Skeletal muscle cell (primary cell): ENCODE data around the gene CAND2.
"Not testable (repeated sequence)": the region's sequence is repeated elsewhere in the genome, so short reads cannot be mapped to it uniquely, and the experiment has no call there.

Experiments
- DNase-seq: peaks from one replicate; pipeline ENCODE4 v3.0.0-alpha.2; 2010; ENCODE audit warnings: low read depth
- H3K4me3 ChIP-seq: 2 replicates; pipeline ENCODE4 v1.5.1; 2011; ENCODE audit warnings: low read depth, mild to moderate bottlenecking, control low read depth, low read length, moderate library complexity

Gene CAND2

DNA sequence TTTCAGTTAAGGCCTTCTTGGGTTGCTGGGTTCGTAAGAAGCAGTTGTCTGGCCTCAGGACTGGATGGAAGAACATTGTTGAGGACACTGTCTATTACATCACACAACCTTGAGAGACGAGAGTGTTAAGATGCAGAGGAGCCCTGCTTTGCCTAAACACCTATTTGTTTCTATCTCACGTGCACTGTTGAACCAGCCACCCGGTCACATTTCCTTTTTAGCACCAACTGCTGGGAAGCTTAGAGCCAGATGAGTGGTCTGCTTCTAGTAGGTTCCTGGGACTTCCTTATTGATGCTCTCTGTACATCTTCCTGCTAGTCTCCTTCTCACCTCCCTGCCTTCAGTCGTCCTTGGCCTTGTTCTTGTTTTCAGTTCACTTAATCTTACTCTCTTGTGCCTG lies 22.3 kb downstream of the CAND2 start:
- DNase-seq, result no peak
- H3K4me3 ChIP-seq, result no peak overlapping the region

DNA sequence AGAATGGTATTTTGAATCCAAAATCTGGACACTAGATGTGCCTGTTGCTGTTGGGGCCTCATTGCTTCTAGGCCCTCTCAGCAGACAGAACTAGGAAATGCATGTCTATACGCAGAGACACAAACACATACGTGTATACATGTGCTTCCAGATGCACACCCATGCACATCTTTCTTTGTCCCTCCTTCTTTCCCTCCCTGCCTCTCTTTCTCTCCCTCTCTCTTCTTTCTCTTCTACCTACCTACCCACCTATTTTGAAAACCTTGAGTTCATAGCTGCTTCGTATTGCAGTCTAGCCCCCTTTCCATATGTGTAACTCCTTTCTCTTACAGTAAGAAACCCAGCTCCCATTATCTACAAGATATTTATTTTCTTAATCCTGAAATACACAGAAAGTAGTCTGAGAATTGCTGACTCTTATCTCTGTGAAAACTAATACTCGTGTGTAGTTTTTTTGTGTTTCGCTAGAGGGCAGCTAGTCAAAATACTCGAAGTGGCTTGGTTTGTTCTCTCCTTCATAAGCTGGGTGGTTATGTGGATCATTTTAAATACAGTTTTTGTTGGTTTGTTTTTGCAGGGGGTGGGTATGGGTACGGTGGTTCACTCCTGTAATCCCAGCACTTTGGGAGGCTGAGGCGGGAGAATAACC lies 26.4 kb downstream of the CAND2 start:
- DNase-seq, result no peak
- H3K4me3 ChIP-seq, result no peak overlapping the region

DNA sequence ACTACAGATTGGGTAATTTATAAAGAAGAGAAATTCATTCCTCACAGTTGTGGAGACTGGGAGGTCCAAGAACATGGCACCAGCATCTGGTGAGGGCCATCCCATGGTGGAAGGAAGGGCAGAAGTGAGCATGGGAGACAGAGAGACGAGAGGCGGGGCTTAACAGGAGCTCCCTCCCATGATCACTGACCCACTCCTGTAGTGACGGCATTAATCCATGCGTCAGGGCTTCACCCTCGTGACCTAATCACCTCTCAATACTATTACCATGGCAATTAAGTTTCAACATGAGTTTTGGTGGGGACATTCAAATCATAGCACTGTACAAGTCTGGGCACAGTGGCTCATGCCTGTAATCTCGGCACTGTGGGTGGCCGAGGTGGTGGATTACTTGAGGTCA lies 27.8 kb downstream of the CAND2 start:
- no peak for DNase-seq
- H3K4me3 ChIP-seq, result no peak overlapping the region

DNA sequence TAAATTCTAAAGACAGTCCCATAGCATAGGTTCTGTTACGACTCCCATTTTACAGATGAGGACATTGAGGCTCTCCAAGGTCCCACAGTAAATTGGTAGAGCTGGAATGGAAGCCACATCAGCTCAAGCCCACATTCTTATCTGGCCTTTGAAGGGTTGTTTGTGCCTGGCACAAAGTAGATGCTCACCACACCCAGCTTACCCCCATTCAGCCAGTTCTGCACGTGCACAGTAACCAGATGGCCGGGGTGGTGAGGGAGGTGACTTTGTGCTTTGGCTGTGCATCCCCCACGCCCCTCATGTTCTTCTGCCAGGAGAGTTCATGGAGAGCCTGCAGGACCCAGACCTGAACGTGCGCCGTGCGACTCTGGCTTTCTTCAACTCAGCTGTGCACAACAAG lies 28.7 kb downstream of the CAND2 start:
- DNase-seq, result no peak
- H3K4me3 ChIP-seq, result no peak overlapping the region

- no peak overlapping the region for H3K4me3 ChIP-seq
- DNase-seq, result no peak
Measured at GRCh38 chr3:12828751-12829150, 32.3 kb downstream of the CAND2 start.

DNA sequence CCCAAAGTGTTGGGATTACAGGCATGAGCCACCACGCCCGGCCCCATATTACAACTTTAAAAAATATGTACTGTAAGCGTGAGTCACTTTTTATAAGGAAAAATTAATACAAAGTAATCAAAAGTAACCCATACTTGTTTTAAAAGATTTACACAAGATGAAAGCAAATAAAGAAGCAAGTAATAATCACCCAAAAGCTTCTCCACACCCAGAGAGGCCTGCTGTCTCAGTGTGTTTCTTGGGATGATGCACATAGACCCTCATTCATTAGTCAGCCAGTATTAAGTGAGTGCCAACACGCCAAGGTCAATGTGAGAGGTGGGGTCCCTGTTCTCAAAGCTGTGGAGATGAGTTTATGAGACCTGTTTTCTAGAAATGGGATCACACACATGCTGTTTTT lies 32.9 kb downstream of the CAND2 start:
- DNase-seq, result no peak
- H3K4me3 ChIP-seq, result no peak overlapping the region

DNA sequence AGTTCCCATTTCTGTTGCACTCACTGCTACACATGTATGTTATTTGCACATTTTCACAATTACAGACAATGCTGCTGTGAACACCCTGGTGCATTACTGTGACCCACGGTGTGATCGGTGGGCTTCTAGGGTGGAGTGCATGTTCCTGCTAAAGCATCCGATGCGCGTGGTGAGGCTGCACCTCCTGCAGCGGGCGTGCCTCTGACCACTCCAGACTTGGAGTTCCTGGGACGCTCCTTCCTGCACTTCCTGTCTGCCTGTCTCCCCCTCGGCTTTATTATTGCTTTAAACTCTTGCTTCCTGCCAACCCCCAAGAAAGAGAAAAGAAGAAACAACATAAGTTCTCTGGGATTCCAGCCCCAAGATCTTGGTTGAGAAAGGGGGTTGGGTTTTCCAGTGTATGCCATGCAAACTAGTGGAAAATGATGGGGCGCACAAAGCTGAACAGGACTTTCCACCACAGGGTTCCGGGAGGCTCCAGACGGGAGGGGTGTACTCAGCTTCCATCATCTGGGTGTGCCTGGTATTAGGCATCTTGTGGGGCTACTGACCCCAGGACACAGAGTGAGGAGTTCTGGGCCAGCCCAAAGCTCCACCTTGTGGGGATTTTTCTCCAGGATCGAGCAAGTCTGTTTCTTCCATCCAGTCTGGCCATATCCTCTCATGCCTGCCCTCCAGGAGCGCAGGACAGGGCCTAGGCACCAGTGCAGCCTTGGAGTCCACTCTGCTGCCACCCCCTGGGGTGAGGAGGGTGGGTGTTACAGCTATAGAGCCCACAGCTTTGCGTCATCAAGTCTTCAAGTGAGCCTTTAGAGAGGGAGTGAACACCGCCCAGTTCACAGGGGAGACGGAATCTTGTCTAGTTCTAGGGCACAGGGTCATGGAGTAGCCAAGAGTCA lies 33.7 kb downstream of the CAND2 start:
- no peak for DNase-seq
- no peak overlapping the region for H3K4me3 ChIP-seq

GRCh38 chr3:12830785-12831156 lies 34.3 kb downstream of the CAND2 start:
- H3K4me3 ChIP-seq, result no peak overlapping the region
- DNase-seq, result no peak

DNA sequence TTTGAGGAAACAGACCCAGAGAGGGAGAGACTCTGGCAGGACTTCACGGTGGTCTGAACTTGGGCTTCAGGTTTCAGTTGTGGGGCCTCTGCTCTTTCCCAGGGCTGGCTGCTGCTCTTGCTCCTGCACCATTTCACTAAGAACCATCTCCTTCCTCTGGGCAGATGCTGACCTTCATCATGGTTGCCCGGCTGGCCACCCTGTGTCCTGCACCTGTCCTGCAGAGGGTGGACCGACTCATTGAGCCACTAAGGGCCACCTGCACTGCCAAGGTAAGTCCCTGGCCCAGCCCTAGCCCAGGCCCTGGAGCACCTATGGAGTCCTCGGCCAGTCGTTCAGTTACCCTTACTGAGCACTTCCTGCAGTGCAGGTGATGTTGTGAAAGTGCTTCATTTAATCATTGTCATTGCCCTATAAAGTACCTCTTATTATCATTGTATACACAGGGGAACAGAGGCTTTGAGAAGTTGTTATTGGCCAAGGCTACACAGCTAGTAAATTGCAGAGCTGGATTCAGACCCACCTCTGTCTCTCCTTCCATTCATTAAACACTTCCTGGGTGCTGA lies 34.9 kb downstream of the CAND2 start:
- no peak for DNase-seq

GRCh38 chr3:12832350-12833221 lies 36.1 kb downstream of the CAND2 start:
- no peak for DNase-seq

More for the DNA sequence above, 34.9 kb downstream of the CAND2 start:
- no peak overlapping the region for H3K4me3 ChIP-seq

GRCh38 chr3:12833222-12834161 lies 37.0 kb downstream of the CAND2 start:
- no peak overlapping the region for H3K4me3 ChIP-seq
- DNase-seq, result peak; percentile 19

More at GRCh38 chr3:12832350-12833221, 36.1 kb downstream of the CAND2 start:
- H3K4me3 ChIP-seq, result no peak overlapping the region

DNA sequence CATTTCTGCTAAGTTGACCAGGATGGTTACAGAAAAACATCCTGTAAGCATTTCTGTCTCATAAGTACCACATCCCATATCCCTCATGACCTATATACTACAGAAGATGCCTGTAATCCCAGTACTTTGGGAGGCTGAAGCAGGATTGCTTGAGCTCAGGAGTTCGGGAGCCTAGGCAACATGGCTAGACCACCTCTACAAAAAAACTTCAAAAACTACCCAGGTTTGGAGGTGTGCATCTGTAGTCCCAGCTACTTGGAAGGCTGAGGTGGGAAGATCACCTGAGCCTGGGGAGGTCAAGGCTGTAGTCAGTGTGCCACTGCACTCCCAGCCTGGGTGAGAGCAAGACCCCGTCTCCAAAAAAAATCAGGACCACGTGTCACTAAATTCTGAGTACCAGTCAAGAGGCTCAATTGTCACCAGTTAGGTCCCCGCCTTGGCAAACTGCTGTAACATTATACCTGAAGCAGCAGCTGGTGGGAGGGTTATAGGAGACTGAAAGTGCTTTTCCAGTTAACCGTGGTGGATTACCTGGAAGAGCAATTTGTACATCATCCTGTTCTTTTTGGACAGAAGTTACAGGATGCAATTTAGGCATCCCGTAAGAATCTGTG lies 38.7 kb downstream of the CAND2 start:
- no peak overlapping the region for H3K4me3 ChIP-seq
- DNase-seq, result no peak

DNA sequence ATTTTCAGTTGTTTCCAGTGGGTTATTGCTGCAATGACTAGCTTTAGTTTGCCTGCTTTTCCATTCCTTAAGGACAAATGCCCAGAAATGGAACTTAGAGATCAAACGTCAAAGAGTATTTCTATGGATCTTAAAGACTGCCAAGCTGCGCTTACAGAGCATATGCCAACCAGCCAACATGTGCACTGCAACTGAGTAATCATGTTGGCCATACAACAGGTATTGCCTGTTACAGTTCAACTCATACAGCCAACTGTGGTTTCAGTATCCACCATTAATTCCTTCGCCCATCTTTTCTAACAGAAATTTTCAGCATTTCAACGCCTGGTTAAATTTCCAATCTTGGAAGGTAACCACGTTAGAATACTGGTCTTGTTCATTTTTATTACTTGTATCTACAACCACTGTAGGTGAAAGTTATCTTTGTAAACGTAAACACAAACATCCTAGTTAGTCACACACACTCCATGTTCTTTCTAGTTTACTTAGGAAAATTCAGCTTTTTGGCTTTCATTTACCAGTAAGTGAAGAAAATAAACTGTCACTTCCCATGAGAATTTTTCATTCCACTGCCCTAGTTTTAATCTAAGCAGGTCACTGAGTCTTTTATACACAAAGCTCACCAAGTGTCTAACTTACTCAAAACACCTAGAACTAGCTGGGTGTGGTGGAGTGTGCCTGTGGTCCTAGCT lies 41.0 kb downstream of the CAND2 start:
- no peak for DNase-seq

GRCh38 chr3:12838179-12838965 lies 41.9 kb downstream of the CAND2 start:
- H3K4me3 ChIP-seq, result no peak overlapping the region
- no peak for DNase-seq

More for the DNA sequence above, 41.0 kb downstream of the CAND2 start:
- no peak overlapping the region for H3K4me3 ChIP-seq

DNA sequence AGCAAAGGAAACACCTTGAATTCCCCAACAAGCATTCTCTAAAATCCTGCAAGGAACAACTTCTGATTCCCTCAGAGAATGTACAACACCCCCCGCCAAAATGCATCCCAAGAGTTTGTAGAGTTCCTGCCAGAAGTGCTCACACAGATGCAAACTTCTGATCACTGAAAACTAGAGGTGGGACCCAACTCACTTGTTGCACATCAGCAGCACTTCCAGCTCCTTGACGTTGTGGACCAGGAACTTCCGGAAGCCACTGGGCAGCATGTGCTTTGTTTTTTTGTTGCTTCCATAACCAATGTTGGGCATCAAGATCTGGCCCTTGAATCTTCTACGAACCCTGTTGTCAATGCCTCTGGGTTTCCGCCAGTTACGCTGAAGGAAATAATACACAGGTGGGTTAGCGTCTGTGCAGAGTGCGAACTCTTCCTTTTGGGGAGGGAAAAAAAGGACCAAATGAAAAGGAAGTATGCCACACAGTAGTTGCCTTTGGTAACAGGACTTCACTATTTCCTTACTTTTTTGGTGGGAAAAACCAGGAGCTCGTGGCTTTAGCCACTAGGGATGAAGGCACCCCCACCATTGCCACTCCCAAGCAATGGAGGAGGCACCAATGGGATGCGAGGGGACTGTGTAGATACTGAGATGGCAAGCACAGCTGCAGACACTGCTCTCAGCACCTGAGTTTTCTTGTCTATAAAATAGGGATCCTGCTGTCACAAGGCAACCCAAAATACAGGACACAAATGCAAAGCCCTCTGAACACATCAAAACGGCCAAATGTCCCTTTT lies 42.9 kb downstream of the CAND2 start:
- no peak for DNase-seq
- peak overlapping the region; percentile 98 for H3K4me3 ChIP-seq

DNA sequence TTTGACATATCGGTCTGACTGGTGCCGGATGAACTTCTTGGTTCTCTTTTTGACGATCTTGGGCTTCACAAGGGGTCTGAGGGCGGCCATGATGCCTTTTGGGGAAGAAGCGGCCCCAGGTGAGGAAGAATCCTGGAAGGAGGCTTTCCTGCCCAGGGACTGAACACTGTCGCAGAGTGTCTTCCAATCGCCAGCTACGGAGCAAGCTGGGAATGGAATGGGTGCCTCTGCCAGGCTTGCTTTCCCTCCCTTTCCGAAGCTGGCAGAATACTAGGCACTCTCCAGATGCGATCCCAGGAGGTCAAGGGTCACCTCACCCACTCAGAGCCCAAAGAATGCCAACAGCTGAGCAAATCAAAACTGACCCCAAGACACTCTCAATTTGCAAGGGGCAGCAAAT lies 43.7 kb downstream of the CAND2 start:
- not testable (repeated sequence) for DNase-seq
- H3K4me3 ChIP-seq, result peak overlapping the region; percentile 98
